Smooth muscle cell (in vitro differentiated cells): ENCODE measurements around the gene MVB12B. TPM values are rescaled to one million over a fixed set of nuclear protein-coding genes. Genes with fewer than 3 reads are reported as not detected.

ENCODE experiments used
- DNase-seq: peaks from one replicate; lab custom pipeline; 2025; ENCODE audit not compliant: unreplicated experiment; lab: John Stamatoyannopoulos, UW
- H2AFZ ChIP-seq: fragments of 200-600 bp; sonication (generic); 2 replicates; pipeline ENCODE4 v1.6.0; 2016; ENCODE audit warnings: antibody characterized with exemption, low read depth, mild to moderate bottlenecking
- H3F3A ChIP-seq: fragments of 200-600 bp; sonication (generic); 2 replicates; pipeline ENCODE4 v1.6.0; 2017; ENCODE audit warnings: antibody characterized with exemption, low read depth
- H3K27ac ChIP-seq: fragments of 200-600 bp; sonication (generic); 2 replicates; pipeline ENCODE4 v1.5.1; 2016; ENCODE audit warnings: low read depth, mild to moderate bottlenecking
- H3K27me3 ChIP-seq: fragments of 200-600 bp; sonication (generic); 2 replicates; pipeline ENCODE4 v1.6.1; 2016; ENCODE audit warnings: low read depth, mild to moderate bottlenecking
- H3K36me3 ChIP-seq: fragments of 200-600 bp; sonication (generic); 2 replicates; pipeline ENCODE4 v1.5.1; 2016; ENCODE audit warnings: low read depth
- H3K4me1 ChIP-seq: fragments of 200-600 bp; sonication (generic); 2 replicates; pipeline ENCODE4 v1.5.1; 2016; ENCODE audit warnings: low read depth
- H3K4me2 ChIP-seq: fragments of 200-600 bp; sonication (generic); 2 replicates; pipeline ENCODE4 v1.6.0; 2016; ENCODE audit warnings: mild to moderate bottlenecking
- H3K4me3 ChIP-seq: fragments of 200-600 bp; sonication (generic); 2 replicates; pipeline ENCODE4 v1.5.1; 2016; ENCODE audit warnings: mild to moderate bottlenecking
- H3K79me2 ChIP-seq: fragments of 200-600 bp; sonication (generic); 2 replicates; pipeline ENCODE4 v1.6.0; 2016; ENCODE audit warnings: low read depth, mild to moderate bottlenecking
- H3K9ac ChIP-seq: fragments of 200-600 bp; sonication (generic); 2 replicates; pipeline ENCODE4 v1.6.0; 2016; ENCODE audit warnings: low read depth
- H3K9me3 ChIP-seq: fragments of 200-600 bp; sonication (generic); replicated peaks from 2 replicates; pipeline ENCODE4 v1.5.1; 2016; ENCODE audit warnings: low read depth
- H4K20me1 ChIP-seq: fragments of 200-600 bp; sonication (generic); 2 replicates; pipeline ENCODE4 v1.6.0; 2016; ENCODE audit warnings: low read depth
- CTCF ChIP-seq: fragments of 200-600 bp; sonication (generic); IDR thresholded peaks from 2 replicates; pipeline ENCODE4 v1.5.1; 2017; ENCODE audit warnings: borderline replicate concordance, mild to moderate bottlenecking, antibody characterized with exemption; ENCODE audit not compliant: insufficient read depth, poor library complexity, severe bottlenecking
- WGBS: methylation state at CpG from one replicate; pipeline ENCODE4 v1.1.7; 2016; ENCODE audit warnings: low lambda C conversion rate; 5-methylcytosine and 5-hydroxymethylcytosine counted together
- polyA plus RNA-seq: library from polyadenylated mRNA; unstranded; fragments of >200 nt; fragmentation: Nextera tagmentation; extraction: Ambion mirVana; gene quantifications from 2 replicates; pipeline ENCODE4 v1.2.1, GENCODE V29; 2016
- total RNA-seq: library from RNA; depleted of rRNA; stranded (reverse); fragments of >200 nt; gene quantifications from 2 replicates; pipeline ENCODE4 v1.2.3, GENCODE V29; 2014

MVB12B gene
- total and polyA plus RNA-seq, 2 experiments from 2014 or later: 4.3 to 5.4 TPM

GRCh38 chr9:126491568-126491879, 164.9 kb downstream of the MVB12B start:
- Histone ChIP-seq H2AFZ (no peak overlapping the region), H3K4me2 (no peak overlapping the region), H3K9me3 (no peaks in the 10 kb centered on the region), H3K36me3 (no peaks in the 10 kb centered on the region), H3K4me1 (no peaks in the 10 kb centered on the region), H3K79me2 (no peaks in the 10 kb centered on the region), H4K20me1 (no peaks in the 10 kb centered on the region), H3K4me3 (no peak overlapping the region), H3K27ac (no peak overlapping the region), H3K9ac (no peak overlapping the region), H3F3A (no peaks in the 10 kb centered on the region), H3K27me3 (no peaks in the 10 kb centered on the region)
- WGBS: 66% methylated on average over 3 of the region's 3 CpGs
- DNase-seq: no peak
- TF ChIP-seq CTCF: no peak

- Histone ChIP-seq H3K4me2 (no peak overlapping the region), H2AFZ (no peak overlapping the region), H3K9ac (no peak overlapping the region), H3K4me1 (no peaks in the 10 kb centered on the region), H3K79me2 (no peaks in the 10 kb centered on the region), H3K27ac (no peak overlapping the region), H3F3A (no peaks in the 10 kb centered on the region), H4K20me1 (no peaks in the 10 kb centered on the region), H3K36me3 (no peaks in the 10 kb centered on the region), H3K9me3 (no peaks in the 10 kb centered on the region), H3K4me3 (no peak overlapping the region), H3K27me3 (no peaks in the 10 kb centered on the region)
- TF ChIP-seq CTCF: no peak
- WGBS: 90% methylated on average over 10 of the region's 10 CpGs
- DNase-seq: no peak
Measured at GRCh38 chr9:126491949-126492348, 165.3 kb downstream of the MVB12B start.

GRCh38 chr9:126494264-126494663, 167.6 kb downstream of the MVB12B start:
- Histone ChIP-seq H2AFZ (no peak overlapping the region), H3K9me3 (no peaks in the 10 kb centered on the region), H3K4me2 (no peak overlapping the region), H4K20me1 (no peaks in the 10 kb centered on the region), H3K36me3 (no peaks in the 10 kb centered on the region), H3K27ac (no peak overlapping the region), H3K9ac (no peak overlapping the region), H3K4me3 (no peak overlapping the region), H3K79me2 (no peaks in the 10 kb centered on the region), H3K4me1 (no peaks in the 10 kb centered on the region), H3F3A (no peaks in the 10 kb centered on the region), H3K27me3 (no peaks in the 10 kb centered on the region)
- 92% methylated on average over 6 of the region's 6 CpGs for WGBS
- no peak for TF ChIP-seq CTCF
- DNase-seq: no peak

- peaks cover 1% of the 10 kb centered on the region for H3K4me1 ChIP-seq
- DNase-seq: no peak
- H2AFZ ChIP-seq: no peak overlapping the region
- TF ChIP-seq CTCF: no peak
- H3K4me3 ChIP-seq: no peak overlapping the region
- H4K20me1 ChIP-seq: no peaks in the 10 kb centered on the region
- H3K27ac ChIP-seq: no peak overlapping the region
- H3K9ac ChIP-seq: no peak overlapping the region
- no peaks in the 10 kb centered on the region for H3K79me2 ChIP-seq
- H3K9me3 ChIP-seq: no peaks in the 10 kb centered on the region
- WGBS: 85% methylated on average over 1 of the region's 1 CpG
- no peaks in the 10 kb centered on the region for H3F3A ChIP-seq
- peaks cover 2% of the 10 kb centered on the region for H3K27me3 ChIP-seq
- no peak overlapping the region for H3K4me2 ChIP-seq
- H3K36me3 ChIP-seq: no peaks in the 10 kb centered on the region
Measured at GRCh38 chr9:126494746-126495145, 168.1 kb downstream of the MVB12B start.
